ENCODE results near the gene RAE1.

- TF ChIP-seq CTCF (IDR thresholded peaks at IDR 0.05): no peak
- TF ChIP-seq POLR2A (IDR thresholded peaks at IDR 0.05): no peak
- no peak for TF ChIP-seq POLR2AphosphoS5 (IDR thresholded peaks at IDR 0.05)
Observed at GRCh38 chr20:57384486-57384885, 33.4 kb downstream of the RAE1 start.

Measured in prostate gland (tissue), 2 donors.